H1 (cell line): Measurements from ENCODE around the gene C4orf33.
"Not testable (repeated sequence)": the region's sequence is repeated elsewhere in the genome, so short reads cannot be mapped to it uniquely, and the experiment has no call there.

Experiments used
- CBX5 ChIP-seq: fragments of 300-800, 300-1000 bp; sonication (generic); IDR thresholded peaks from 2 replicates; pipeline ENCODE4 v1.7.1; 2016; ENCODE audit warnings: antibody characterized with exemption, low read length, low read depth
- CTCF ChIP-seq, 3 experiments: IDR thresholded peaks; 1 replicate in 2 of 3; 2 replicates in 1 of 3; pipeline versions ENCODE4 v1.5.1 to v1.6.1; 2011; ENCODE audit warnings: low read length in 3 of 3, mild to moderate bottlenecking in 3 of 3, inconsistent platforms in 2 of 3, low read depth in 1 of 3, moderate library complexity in 1 of 3; ENCODE audit not compliant: insufficient read depth in 1 of 3; ENCODE audit errors: control extremely low read depth in 1 of 3
- EGR1 ChIP-seq: IDR thresholded peaks from 2 replicates; pipeline ENCODE4 v1.6.1; 2011; ENCODE audit warnings: low read depth, low read length, borderline replicate concordance
- PHF8 ChIP-seq: fragments of 200-600 bp; sonication (generic); conservative IDR thresholded peaks from 2 replicates; pipeline ENCODE4 v1.7.1; 2012; ENCODE audit warnings: low read depth, mild to moderate bottlenecking, inconsistent platforms, low read length, moderate library complexity
- SP4 ChIP-seq: IDR thresholded peaks from 2 replicates; pipeline ENCODE4 v1.6.1; 2012; ENCODE audit warnings: low read length, inconsistent platforms

- TF ChIP-seq CTCF (IDR thresholded peaks at IDR 0.05; ENCODE audit: control extremely low read depth in 1 of 3, insufficient read depth in 1 of 3, low read depth in 1 of 3, low read length in 3 of 3); CBX5; SP4; EGR1; PHF8: not testable (repeated sequence)
Measured at GRCh38 chr4:129069537-129069936, 26.4 kb upstream of the C4orf33 start.
